ENCODE measurements around the gene RIMBP2.

RIMBP2 gene

GRCh38 chr12:130491421-130492357 is 224.4 kb downstream of the RIMBP2 start:
- H3K36me3 ChIP-seq (ENCODE audit: control insufficient read depth, insufficient read depth, low read length), result no peaks in the 10 kb centered on the region
- no peak overlapping the region for H3K4me3 ChIP-seq (ENCODE audit: low read length)
- no peaks in the 10 kb centered on the region for H3K4me1 ChIP-seq (ENCODE audit: control insufficient read depth, insufficient read depth, low read length)
- no peaks in the 10 kb centered on the region for H3K27me3 ChIP-seq (ENCODE audit: control insufficient read depth, insufficient read depth, low read length)
- no peaks in the 10 kb centered on the region for H3K9me3 ChIP-seq (ENCODE audit: control insufficient read depth, low read length)
- H3K9ac ChIP-seq (ENCODE audit: low read length), result no peak overlapping the region

GRCh38 chr12:130490674-130491073 is 225.4 kb downstream of the RIMBP2 start:
- Histone ChIP-seq H3K27me3 (ENCODE audit: control insufficient read depth, insufficient read depth, low read length) (no peaks in the 10 kb centered on the region), H3K4me3 (ENCODE audit: low read length) (no peak overlapping the region), H3K4me1 (ENCODE audit: control insufficient read depth, insufficient read depth, low read length) (no peaks in the 10 kb centered on the region), H3K9me3 (ENCODE audit: control insufficient read depth, low read length) (no peaks in the 10 kb centered on the region), H3K9ac (ENCODE audit: low read length) (no peak overlapping the region), H3K36me3 (ENCODE audit: control insufficient read depth, insufficient read depth, low read length) (no peaks in the 10 kb centered on the region)

GRCh38 chr12:130489293-130489692 is 226.8 kb downstream of the RIMBP2 start:
- Histone ChIP-seq H3K4me3 (ENCODE audit: low read length) (no peak overlapping the region), H3K4me1 (ENCODE audit: control insufficient read depth, insufficient read depth, low read length) (no peaks in the 10 kb centered on the region), H3K9ac (ENCODE audit: low read length) (no peak overlapping the region), H3K9me3 (ENCODE audit: control insufficient read depth, low read length) (no peaks in the 10 kb centered on the region), H3K27me3 (ENCODE audit: control insufficient read depth, insufficient read depth, low read length) (no peaks in the 10 kb centered on the region), H3K36me3 (ENCODE audit: control insufficient read depth, insufficient read depth, low read length) (no peaks in the 10 kb centered on the region)

GRCh38 chr12:130488358-130488710 is 227.8 kb downstream of the RIMBP2 start:
- H3K36me3 ChIP-seq (ENCODE audit: control insufficient read depth, insufficient read depth, low read length), result no peaks in the 10 kb centered on the region
- no peaks in the 10 kb centered on the region for H3K27me3 ChIP-seq (ENCODE audit: control insufficient read depth, insufficient read depth, low read length)
- no peak overlapping the region for H3K4me3 ChIP-seq (ENCODE audit: low read length)
- no peaks in the 10 kb centered on the region for H3K4me1 ChIP-seq (ENCODE audit: control insufficient read depth, insufficient read depth, low read length)
- no peak overlapping the region for H3K9ac ChIP-seq (ENCODE audit: low read length)
- no peaks in the 10 kb centered on the region for H3K9me3 ChIP-seq (ENCODE audit: control insufficient read depth, low read length)

GRCh38 chr12:130487636-130488357 is 228.3 kb downstream of the RIMBP2 start:
- Histone ChIP-seq H3K9me3 (ENCODE audit: control insufficient read depth, low read length) (no peaks in the 10 kb centered on the region), H3K36me3 (ENCODE audit: control insufficient read depth, insufficient read depth, low read length) (no peaks in the 10 kb centered on the region)

GRCh38 chr12:130486891-130487416 is 229.1 kb downstream of the RIMBP2 start:
- H3K4me1 ChIP-seq (ENCODE audit: control insufficient read depth, insufficient read depth, low read length), result no peaks in the 10 kb centered on the region
- H3K9me3 ChIP-seq (ENCODE audit: control insufficient read depth, low read length), result no peaks in the 10 kb centered on the region
- H3K9ac ChIP-seq (ENCODE audit: low read length), result no peak overlapping the region
- no peaks in the 10 kb centered on the region for H3K27me3 ChIP-seq (ENCODE audit: control insufficient read depth, insufficient read depth, low read length)
- H3K4me3 ChIP-seq (ENCODE audit: low read length), result no peak overlapping the region
- no peaks in the 10 kb centered on the region for H3K36me3 ChIP-seq (ENCODE audit: control insufficient read depth, insufficient read depth, low read length)

More at GRCh38 chr12:130487636-130488357, 228.3 kb downstream of the RIMBP2 start:
- no peaks in the 10 kb centered on the region for H3K27me3 ChIP-seq (ENCODE audit: control insufficient read depth, insufficient read depth, low read length)
- no peak overlapping the region for H3K4me3 ChIP-seq (ENCODE audit: low read length)
- no peak overlapping the region for H3K9ac ChIP-seq (ENCODE audit: low read length)
- no peaks in the 10 kb centered on the region for H3K4me1 ChIP-seq (ENCODE audit: control insufficient read depth, insufficient read depth, low read length)

GRCh38 chr12:130486146-130486435 is 230.0 kb downstream of the RIMBP2 start:
- Histone ChIP-seq H3K36me3 (ENCODE audit: control insufficient read depth, insufficient read depth, low read length) (no peaks in the 10 kb centered on the region), H3K4me3 (ENCODE audit: low read length) (no peak overlapping the region), H3K4me1 (ENCODE audit: control insufficient read depth, insufficient read depth, low read length) (no peaks in the 10 kb centered on the region), H3K9me3 (ENCODE audit: control insufficient read depth, low read length) (no peaks in the 10 kb centered on the region), H3K27me3 (ENCODE audit: control insufficient read depth, insufficient read depth, low read length) (no peaks in the 10 kb centered on the region), H3K9ac (ENCODE audit: low read length) (no peak overlapping the region)

GRCh38 chr12:130485291-130486145 is 230.6 kb downstream of the RIMBP2 start:
- H3K27me3 ChIP-seq (ENCODE audit: control insufficient read depth, insufficient read depth, low read length), result no peaks in the 10 kb centered on the region

GRCh38 chr12:130484221-130484620 is 231.9 kb downstream of the RIMBP2 start:
- no peaks in the 10 kb centered on the region for H3K27me3 ChIP-seq (ENCODE audit: control insufficient read depth, insufficient read depth, low read length)
- no peaks in the 10 kb centered on the region for H3K4me1 ChIP-seq (ENCODE audit: control insufficient read depth, insufficient read depth, low read length)
- H3K36me3 ChIP-seq (ENCODE audit: control insufficient read depth, insufficient read depth, low read length), result no peaks in the 10 kb centered on the region
- no peak overlapping the region for H3K4me3 ChIP-seq (ENCODE audit: low read length)
- H3K9ac ChIP-seq (ENCODE audit: low read length), result no peak overlapping the region
- no peaks in the 10 kb centered on the region for H3K9me3 ChIP-seq (ENCODE audit: control insufficient read depth, low read length)

More at GRCh38 chr12:130485291-130486145, 230.6 kb downstream of the RIMBP2 start:
- Histone ChIP-seq H3K36me3 (ENCODE audit: control insufficient read depth, insufficient read depth, low read length) (no peaks in the 10 kb centered on the region), H3K4me3 (ENCODE audit: low read length) (no peak overlapping the region), H3K9me3 (ENCODE audit: control insufficient read depth, low read length) (no peaks in the 10 kb centered on the region), H3K9ac (ENCODE audit: low read length) (no peak overlapping the region), H3K4me1 (ENCODE audit: control insufficient read depth, insufficient read depth, low read length) (no peaks in the 10 kb centered on the region)

- Histone ChIP-seq H3K9ac (ENCODE audit: low read length) (no peak overlapping the region), H3K27me3 (ENCODE audit: control insufficient read depth, insufficient read depth, low read length) (no peaks in the 10 kb centered on the region), H3K36me3 (ENCODE audit: control insufficient read depth, insufficient read depth, low read length) (no peaks in the 10 kb centered on the region), H3K4me1 (ENCODE audit: control insufficient read depth, insufficient read depth, low read length) (no peaks in the 10 kb centered on the region), H3K4me3 (ENCODE audit: low read length) (no peak overlapping the region), H3K9me3 (ENCODE audit: control insufficient read depth, low read length) (no peaks in the 10 kb centered on the region)
Measured at GRCh38 chr12:130483616-130484180, 232.4 kb downstream of the RIMBP2 start.

- Histone ChIP-seq H3K4me3 (ENCODE audit: low read length) (no peak overlapping the region), H3K36me3 (ENCODE audit: control insufficient read depth, insufficient read depth, low read length) (no peaks in the 10 kb centered on the region), H3K27me3 (ENCODE audit: control insufficient read depth, insufficient read depth, low read length) (no peaks in the 10 kb centered on the region), H3K4me1 (ENCODE audit: control insufficient read depth, insufficient read depth, low read length) (no peaks in the 10 kb centered on the region), H3K9me3 (ENCODE audit: control insufficient read depth, low read length) (no peaks in the 10 kb centered on the region), H3K9ac (ENCODE audit: low read length) (no peak overlapping the region)
Measured at GRCh38 chr12:130482448-130482847, 233.7 kb downstream of the RIMBP2 start.

All from mucosa of stomach (tissue), 1 donor.